ENCODE measurements around the gene SLC1A7.

The SLC1A7 gene

DNA sequence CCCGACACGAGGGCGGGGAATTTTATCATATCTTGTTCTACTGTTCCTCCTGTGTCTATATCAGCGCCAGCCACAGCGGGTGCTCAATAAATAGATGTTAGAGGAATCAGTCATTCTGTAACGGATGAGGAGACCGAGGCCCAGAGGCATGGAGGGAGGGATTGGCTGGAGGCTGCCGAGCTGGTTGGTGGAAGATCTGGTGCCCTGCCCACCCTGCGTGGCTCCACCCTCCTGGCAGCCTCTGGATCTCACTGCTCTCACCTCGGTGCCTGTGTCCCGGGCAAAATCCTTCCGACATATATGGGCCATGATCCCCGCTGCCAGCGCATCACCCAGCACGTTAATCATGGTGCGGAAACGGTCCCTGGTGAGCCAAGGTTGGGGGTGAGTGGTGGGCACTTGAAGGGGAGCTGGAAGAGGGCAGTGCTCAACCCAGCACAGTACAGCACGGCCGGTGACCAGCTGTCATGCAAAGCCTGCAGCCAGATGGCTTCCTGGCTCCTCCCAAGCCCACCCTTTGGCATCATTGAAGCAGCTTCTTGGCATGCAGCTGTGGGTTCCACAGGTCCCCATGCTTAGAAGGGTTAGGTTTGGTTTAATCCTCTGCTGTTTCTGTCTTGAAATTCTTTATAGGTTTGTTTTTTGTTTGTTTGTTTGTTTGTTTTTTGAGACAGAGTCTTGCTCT, 53.7 kb downstream of the SLC1A7 start:
- DNase-seq, result no peak

GRCh38 chr1:53087332-53088285, 54.8 kb downstream of the SLC1A7 start:
- no peak for DNase-seq

GRCh38 chr1:53086491-53087070, 55.9 kb downstream of the SLC1A7 start:
- DNase-seq, result no peak

- no peak for DNase-seq
Observed at GRCh38 chr1:53085405-53085804, 57.0 kb downstream of the SLC1A7 start.

DNA sequence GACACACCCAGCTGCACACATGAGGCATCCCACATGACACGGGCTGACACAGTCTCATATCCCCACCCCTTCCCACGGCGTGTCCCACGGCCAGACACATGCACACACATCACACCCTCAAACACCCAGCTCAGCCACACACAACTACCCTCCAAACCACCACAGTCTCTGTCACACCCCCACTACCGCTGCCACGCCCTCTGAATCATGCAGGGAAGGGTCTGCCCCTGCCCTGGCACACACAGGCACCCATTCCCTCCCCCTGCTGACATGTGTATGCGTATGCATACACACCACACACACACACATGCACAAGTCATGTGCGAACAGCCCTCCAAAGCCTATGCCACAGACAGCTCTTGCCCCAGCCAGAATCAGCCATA, 57.9 kb downstream of the SLC1A7 start:
- no peak for DNase-seq

DNA sequence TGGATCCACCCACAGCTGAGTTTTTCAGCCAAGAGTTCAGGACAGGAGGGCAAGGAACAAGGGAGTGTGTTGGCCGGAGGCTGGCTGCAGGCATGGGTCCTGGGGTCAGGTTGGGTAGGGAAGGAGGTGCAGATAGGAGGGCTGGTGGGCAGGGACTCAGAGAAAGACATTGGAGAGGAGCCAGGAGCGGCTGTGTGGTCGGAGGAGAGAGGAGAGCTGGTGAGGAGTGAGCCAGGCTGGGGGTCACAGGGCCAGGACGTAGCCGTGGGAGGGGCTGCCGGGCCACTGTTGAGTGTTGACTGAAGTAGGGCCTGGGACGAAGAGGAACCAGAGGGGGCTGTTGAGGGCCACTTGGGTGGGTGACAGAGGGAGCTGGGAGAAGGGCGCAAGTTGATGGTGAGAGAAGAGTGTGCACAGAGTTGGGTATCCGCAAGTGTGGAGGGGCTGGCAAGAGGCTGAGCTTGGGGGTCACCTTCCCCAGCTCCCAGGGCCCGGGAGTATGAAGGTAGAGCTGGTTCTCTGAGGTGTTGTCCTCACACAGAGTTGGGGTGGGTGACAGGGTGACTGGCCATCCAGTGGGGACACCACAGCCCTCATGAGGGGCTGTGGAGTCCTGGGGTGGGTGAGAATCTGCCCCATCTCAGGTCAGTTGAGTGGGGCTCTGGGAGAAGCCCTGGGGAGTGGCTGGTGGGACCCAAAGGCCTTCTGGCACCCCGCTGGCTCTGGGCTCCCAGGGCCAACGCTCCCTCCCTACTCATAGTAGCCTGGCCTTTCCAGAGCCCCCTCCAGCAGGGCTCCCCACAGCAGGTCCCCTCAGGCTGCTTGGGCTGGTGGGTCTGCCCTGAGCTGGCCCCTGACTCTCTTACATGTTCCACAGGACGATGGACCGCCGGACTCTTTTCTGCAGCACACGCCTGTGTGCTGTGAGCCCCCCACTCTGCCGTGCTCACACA, 58.5 kb downstream of the SLC1A7 start:
- DNase-seq, result no peak

GRCh38 chr1:53082826-53083455, 59.5 kb downstream of the SLC1A7 start:
- no peak for DNase-seq

- DNase-seq, result no peak
Observed at GRCh38 chr1:53081384-53082066, 60.9 kb downstream of the SLC1A7 start.

GRCh38 chr1:53080769-53081168, 61.7 kb downstream of the SLC1A7 start:
- DNase-seq, result no peak

GRCh38 chr1:53080041-53080440, 62.4 kb downstream of the SLC1A7 start:
- no peak for DNase-seq

GRCh38 chr1:53079251-53079650, 63.2 kb downstream of the SLC1A7 start:
- DNase-seq, result no peak

- no peak for DNase-seq
Observed at GRCh38 chr1:53078333-53079101, 63.9 kb downstream of the SLC1A7 start.

- no peak for DNase-seq
Observed at GRCh38 chr1:53077599-53077965, 64.9 kb downstream of the SLC1A7 start.

- DNase-seq, result no peak
Observed at GRCh38 chr1:53076721-53077598, 65.5 kb downstream of the SLC1A7 start.

DNA sequence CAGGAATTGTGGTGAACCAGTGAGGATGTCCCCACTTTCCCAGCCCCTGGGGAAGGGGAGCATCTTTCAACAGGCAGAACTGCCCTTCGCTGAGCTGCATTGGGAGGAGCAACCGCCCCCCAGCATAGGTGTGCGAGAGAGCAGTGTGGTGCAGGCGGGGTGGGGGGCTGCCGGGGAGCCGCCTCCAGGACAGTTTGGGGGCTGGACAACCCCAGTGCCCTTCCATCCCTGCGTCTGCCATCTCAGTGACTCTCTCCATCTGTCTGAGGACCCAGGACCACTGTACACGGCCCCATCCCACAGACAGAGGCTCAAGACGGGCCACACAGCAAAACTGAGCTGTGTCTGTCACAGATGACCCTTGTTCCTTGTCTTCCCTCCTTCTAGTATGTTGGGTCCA, 66.3 kb downstream of the SLC1A7 start:
- DNase-seq, result no peak

DNA sequence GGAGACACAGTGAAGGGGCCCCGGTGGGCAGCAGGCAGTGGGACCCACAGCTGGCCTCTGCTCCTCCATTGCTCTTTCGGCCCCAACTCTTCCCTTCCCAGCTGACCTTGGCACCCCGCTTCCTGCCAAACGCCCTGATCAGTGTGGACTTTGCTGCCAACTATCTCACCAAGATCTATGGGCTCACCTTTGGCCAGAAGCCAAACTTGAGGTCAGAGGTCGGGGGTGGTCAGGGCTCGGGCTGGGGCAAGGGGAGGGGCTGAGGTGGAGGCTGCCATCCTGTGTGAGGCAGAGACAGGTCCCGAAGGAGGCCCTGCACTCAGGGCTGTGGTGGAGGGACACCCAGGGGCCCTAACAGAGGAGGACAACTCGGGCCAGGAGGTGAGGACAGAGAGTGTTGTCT, 66.7 kb downstream of the SLC1A7 start:
- DNase-seq, result no peak

- no peak for DNase-seq
Observed at GRCh38 chr1:53075206-53075605, 67.2 kb downstream of the SLC1A7 start.

DNA sequence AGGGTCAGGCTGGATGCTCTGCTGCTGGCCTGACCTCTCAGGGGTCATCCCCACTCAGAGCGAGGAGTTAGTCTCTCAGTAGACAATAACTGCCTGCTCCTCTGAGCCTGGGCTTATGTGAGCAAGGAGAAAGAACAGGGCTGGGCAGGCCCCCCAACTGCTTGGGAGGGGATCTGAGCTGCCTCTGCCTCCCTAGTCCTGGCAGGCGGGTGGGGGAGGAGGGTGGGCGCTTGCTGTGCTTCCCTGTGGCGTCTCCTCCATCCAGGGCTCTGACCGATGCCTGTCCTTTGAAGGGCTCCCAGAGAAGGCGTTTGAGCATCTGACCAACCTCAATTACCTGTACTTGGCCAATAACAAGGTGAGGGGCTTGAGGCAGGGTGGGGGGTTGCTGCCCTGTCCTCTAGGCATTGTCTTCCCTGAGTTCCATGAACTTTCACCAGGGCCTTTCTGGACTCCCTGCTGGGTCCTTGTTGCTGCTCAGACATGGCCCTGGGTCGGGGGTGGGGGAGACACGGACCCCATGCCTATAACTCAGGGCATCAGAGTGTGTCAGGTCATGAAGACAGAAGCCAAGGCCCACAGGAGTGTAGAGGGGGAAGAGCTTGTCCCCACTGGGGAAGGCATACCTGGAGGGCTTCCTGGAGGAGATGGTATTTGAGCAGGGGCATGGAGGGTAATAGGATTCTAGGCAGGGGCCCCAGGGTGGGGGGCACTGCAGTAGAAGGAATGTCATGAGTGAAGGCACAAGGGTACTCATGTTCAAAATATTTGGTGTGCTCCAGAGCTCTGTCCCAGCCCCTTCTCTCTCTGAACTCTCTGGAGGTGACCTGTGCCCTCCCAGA, 67.9 kb downstream of the SLC1A7 start:
- DNase-seq, result no peak

DNA sequence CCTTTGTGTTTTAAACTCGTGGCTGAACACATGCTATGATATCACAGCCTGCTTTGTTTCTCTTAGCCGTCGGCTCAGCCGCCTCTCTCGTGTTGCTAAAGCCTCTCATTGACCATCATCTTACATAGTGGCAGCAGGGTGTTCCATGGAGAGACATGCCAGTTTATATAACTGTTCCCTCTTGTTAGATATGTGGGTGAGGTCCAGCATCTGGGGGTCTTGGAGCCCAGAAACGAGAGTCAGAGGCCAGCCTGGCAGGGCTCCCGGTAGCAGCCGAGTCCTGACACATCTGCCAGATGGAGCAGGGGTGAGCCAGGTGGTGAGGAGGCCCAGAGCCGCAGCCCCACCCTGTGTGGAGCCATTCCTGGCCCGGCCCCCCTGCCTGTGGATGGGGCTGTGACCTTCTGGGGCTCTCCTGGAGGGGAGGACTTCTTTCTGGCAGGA, 68.5 kb downstream of the SLC1A7 start:
- no peak for DNase-seq
